ENCODE measurements around the gene CABCOCO1. TPM values are rescaled to one million over a fixed set of nuclear protein-coding genes. Genes with fewer than 3 reads are reported as not detected.

CABCOCO1 gene
- polyA plus RNA-seq, 1 donor: 2.8 TPM

DNA sequence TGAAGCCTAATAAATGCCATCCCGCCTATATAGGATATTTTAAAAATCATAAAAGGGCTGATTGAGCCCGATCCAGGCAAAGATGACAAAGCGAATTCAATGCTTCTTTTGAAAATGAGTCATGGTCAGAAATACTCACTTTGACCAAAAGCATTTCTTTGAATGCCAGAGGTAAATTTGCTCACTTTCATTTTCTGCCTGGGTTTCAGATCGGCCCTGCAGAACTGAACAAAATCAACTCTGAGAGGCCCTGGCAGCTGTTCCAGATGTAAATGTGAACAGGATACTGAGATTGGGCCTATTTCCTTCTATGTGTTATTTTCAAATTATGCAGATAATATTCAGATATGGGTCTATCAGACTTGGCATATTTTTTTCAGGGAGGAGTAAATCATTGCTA, 124.0 kb downstream of the CABCOCO1 start:
- no peak for DNase-seq

DNA sequence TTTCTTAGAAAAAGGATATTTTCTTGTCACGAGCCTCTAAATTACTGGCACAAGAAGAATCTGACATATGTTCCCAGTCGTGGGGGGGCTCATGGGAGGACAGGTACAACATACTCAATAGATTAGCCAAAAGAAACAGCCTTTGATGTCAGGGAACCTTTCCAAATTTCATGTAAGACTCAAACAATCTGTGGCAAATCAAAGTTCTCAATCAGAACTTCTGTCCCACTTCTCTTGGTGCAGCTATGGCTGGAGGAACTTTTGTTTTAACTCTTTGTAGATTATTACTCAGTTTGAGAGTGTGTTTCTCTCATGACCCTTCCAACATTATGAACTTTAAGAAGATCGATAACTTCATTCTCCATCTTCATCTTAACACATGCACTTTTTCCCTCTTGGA, 124.4 kb downstream of the CABCOCO1 start:
- DNase-seq: no peak

DNA sequence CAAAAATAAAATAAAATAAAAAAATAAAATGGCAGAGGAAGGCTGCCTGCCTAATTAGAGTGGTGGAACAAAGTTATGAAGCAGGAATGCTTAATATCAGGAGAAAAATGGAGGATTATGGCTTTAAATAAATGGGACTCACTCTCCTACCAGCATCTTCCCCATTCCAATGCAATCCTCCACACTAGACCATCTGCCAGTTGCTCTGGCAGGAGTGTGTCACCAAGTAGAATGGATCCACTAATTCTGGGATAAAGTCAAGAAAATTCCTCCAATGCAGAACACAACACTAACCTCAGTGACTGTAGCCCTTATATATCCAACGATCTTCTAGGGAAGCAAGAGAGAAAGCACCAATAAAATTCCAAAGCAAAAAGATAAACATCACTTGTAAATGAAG, 126.3 kb downstream of the CABCOCO1 start:
- DNase-seq: no peak

DNA sequence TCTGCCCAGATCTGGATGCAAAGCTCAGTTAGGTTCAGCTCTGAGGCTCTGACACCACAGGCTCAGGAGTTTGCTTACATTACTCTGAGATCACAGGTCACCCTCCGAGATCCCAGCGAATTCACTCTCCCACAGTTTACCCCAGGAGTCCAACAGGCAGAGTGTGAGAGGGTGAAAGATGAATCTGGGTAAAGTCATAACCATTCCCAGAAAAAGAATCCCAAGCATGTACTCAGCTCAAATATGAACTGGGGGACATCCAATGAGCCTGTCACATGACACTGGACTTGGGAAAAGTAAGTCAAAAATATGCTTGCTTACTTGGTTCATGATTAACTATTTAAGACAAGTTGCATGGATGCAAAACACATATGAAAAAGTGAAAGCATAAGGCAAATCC, 128.5 kb downstream of the CABCOCO1 start:
- DNase-seq: no peak

DNA sequence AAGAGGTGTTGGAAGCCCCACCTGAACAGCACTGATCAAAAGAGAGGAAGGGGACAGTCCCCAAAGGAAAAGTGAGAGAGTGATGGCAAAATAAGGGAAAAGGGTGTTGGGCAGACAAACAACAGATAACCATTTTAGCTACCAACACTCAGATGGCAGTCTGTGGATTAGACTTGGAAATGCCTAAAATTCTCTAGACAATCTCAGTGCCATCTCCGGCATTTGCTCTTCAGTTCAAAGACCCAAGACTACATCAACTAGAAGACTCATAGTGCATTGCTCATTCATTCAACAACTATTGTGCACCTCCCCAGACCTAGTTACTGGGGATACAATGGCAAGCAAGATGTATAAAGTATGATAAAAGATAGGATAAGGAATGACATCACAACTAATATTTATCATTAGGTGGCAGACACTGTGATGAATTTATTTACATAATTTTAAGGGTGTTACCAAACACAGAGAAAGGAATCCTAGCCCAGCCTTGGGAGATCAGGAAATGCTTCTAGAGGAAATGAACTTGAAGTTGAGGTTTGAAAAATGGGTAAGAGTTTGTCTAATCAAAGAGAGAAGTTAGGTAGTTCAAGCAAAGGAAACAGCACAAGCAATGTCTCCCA, 129.5 kb downstream of the CABCOCO1 start:
- no peak for DNase-seq

DNA sequence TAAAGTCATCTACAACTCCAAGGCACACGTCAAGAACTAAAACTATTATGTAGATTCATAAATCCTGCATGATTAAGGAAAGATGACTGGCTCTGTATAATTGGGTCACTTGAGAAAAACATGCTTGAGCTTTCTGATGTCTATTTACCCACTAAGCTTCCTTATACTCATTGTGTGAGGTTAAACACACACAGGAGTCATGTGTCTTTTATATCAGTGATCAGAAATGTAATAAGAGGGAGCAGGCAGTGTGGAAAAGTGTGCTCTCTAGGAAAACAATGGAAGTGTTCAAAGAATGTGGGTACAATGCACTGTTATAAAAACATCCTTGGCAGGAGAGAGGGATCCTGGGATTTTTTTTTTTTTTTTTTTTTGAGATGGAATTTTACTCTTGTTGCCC, 130.2 kb downstream of the CABCOCO1 start:
- DNase-seq: no peak

DNA sequence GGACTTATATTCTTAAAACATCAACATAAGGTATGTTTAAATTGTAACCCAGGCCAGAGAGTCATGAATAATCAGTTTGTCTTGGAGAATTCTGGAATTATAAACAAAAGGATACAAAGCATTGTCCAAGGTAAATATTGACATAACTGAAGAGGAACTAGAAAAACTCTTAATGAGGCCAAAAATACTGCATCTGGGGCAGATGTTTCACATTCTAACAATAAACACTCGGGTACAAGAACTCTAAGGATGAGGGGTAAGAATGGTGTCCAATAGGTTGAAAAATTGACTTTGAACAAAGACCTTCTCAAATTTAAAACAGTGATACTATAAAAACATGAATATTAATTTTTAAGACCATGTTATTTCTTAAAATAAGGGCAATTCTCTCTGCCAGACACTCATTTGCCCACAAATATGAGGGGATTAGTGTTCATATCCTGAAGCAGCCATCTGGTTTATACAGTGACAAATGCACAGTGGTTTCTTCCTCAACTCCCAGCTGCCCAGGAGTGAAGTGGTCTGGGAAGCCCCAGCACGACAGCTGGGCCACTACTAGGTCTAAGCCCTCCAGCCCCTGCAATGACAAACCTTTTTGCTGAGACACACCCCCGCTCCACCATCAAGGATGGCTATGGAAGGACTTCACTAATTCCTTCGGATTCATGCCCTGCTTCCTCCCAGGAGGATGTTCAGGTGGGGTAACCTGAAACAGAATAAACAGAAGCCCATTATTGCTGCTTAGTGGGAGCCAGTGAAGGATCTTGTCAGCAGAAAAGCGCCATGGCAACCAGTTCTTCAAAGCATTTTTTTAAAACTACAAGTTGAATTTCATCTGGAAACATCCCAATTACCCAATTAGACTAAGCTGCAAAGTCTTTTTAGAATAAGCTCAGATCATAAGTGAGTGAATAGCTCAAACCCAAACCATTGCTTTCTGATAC, 131.3 kb downstream of the CABCOCO1 start:
- DNase-seq: peak; percentile 40

DNA sequence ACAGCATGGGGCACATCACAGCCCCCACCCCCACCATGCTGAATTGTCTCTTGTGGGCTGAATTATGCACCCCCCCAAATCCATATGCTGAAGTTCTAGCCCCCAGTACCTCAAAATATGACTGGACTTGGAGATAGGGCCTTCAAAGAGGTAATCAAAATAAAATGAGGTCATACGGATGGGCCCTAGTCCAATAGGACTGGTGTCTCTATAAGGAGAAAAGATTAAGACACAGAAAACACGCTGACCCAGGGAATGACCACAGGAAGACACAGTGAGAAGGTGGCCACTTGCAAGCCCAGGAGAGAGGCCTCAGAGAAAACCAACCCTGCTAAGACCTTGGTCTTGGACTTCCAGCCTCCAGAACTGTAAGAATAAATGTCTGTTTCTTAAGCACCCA, 132.4 kb downstream of the CABCOCO1 start:
- no peak for DNase-seq

DNA sequence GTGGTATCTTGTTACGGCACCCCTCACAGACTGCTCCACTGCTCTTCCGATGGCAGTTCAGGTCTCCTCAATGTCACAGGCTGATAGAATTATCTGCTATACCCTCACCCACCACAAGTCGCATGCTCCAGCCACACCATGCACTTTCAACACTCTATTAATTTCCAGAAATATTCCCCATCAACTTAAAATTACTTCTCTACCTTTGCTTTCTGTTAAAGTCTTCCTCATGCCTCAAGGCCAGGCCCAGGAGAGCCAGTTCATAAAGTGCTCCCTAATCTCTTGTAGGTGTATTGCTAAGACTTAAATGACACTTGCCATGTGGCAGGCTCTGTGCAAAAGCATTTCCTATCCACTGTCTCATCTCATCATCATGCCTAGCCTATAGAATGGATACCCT, 132.8 kb downstream of the CABCOCO1 start:
- DNase-seq: no peak

DNA sequence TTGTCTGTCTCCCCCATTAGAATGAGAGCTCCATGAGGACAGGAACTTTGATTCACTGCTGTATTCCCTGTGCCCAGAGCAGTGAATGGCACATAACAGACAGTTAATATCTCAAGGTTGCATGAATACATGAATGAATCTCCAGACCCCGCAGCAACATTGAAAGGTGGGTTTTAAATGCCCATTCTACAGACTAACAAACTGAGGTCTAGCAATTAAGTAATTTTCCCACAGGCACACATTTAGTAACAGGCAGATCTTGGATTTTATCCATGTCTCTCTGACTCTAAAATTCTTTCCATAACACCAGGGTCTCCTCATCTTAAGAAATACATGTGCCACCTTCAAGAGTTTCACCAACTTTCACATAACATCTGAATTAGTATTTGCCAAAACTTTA, 134.1 kb downstream of the CABCOCO1 start:
- DNase-seq: no peak

DNA sequence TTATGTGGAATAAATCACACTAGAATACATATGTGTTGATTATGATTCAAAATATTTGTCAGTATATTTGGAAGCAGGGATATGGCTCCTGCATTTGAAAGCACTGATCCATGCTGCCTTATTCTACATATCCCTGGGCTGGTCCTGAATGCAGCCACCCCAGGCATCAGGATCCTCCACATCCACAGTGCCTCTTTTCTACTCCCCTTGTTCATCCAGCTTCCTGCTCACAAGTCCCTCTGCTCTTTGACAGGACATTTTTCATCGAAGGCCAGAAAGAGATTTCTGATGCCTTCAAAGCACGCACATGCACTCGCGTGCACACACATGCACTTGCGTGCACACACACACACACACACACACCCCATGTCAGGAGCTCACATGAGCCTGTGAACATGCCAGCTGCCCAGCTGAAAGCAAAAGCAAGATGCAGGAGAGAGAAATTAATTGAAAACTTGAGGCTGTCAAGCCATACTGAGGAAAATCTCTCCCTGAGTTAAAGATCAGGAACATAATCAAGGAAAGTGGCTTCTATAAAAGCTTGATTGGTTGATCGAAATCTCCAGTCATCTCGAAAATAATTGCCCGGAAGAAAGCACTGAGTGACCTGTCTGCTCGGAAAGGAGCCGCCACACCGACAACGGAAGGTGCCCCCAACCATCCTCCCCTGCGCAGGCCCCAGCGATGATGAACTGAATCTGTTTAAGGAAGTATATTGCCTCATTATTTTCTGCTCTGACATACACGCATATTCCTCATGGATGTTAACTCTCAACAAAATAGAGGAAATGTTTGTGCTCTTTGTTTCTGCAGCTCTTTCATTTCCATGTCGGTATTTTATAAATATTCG, 134.8 kb downstream of the CABCOCO1 start:
- DNase-seq: no peak

DNA sequence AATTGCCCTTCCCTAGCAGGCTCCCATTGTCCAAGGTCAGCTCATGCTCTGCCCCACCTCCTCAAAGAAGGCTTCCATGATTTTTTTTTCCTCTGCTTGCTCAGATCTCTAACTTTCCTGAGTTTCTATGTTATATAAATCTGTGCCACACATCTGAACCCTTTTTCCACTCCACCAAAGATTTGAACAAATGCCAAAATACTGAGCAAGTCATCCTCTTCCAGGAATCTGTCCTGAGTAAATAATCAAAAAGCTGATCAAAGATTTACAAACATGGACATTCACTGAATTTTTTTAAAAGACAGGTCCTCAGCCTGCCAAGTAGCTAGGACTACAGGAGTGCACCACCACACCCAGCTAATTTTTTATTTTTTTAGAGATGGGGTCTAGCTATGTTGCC, 136.0 kb downstream of the CABCOCO1 start:
- no peak for DNase-seq

DNA sequence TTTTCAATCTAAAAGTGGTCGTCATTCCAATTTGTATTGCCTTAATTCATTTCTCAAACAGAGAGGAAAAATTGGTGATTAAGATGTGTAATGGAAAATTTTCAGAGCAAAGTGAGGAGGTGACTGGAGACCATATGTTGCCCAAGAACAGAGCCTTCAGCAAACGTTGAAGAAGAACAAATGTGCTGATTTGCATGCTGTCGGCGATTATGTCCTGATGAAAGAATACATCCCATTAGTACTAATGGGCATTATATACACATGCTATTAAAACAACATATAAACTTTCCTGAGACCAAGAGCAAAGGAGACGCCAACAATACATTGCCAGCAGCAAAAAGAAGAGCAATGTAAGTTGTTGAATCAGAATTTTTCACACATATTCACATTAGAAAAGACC, 138.8 kb downstream of the CABCOCO1 start:
- DNase-seq: no peak

DNA sequence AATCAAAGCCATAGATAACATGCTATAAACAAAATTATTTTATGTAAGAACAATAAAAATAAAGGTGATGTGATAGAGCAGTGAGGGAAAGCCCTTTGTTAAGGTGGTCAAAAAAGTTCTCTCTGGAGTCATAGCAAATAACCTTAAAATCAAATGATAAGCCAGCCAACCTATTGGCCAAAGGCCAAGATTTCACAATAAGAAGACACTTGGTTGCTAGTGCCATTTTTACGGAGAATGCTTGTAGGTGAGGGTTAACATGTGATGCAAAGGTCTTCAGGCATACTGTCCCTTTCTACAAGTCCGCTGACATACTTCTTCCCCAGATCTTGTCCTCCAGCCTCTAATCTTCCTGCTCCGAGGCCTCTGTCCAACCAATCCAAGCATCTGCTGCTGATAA, 140.5 kb downstream of the CABCOCO1 start:
- no peak for DNase-seq

DNA sequence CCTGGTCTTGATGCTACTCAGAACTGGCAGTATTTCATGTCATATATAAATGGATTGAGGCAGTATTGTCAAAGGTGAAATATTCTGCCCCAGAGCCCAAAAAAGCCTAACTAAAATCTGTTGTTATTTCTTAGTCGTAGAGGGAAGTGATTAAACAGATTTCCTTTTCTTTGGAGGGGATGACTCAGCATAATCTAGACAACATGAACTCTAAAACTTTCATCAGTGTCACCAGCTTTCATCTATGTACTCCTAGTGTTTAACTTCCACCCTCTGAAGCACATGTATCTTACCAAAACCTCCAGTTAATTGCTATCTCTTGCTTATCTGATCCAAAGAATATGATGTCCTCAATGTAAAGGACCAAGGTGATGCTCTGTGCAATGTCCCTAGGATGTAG, 141.7 kb downstream of the CABCOCO1 start:
- DNase-seq: no peak

DNA sequence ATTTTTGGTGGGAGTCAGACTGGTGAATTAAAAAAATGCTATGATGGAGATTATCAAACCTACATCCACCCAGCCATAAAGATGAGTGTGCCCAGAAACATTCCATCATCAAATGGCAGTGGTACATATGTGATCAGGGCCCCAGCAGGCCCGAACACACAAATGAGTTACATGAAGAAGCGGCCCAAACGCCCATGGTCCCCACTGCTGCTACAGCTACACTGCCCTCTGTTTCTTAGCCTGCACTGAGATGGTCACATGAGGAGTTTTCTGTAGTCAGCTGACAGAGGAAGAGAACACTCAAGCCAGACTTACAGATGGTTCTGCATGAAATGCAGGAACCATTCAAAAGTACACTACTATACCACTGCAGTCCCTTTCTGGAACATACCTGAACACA, 142.4 kb downstream of the CABCOCO1 start:
- no peak for DNase-seq

DNA sequence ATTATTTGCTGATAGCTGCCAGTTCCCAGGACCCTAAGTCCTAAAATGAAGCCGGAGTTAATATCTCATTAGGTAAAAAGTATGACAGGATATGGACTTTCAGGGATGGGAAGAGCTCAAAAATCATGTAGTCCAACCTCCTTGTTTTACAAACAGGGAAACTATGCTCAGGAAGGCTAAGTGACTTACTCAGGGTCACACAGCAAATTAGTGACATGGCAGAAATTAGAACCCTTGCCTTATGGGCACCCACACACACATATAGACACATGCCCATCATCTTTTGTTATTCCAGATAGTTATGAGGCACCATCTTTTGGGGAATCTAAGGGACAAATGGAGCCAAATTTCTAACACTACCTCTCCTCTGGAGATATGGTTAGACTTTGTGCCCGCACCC, 147.5 kb downstream of the CABCOCO1 start:
- no peak for DNase-seq

DNA sequence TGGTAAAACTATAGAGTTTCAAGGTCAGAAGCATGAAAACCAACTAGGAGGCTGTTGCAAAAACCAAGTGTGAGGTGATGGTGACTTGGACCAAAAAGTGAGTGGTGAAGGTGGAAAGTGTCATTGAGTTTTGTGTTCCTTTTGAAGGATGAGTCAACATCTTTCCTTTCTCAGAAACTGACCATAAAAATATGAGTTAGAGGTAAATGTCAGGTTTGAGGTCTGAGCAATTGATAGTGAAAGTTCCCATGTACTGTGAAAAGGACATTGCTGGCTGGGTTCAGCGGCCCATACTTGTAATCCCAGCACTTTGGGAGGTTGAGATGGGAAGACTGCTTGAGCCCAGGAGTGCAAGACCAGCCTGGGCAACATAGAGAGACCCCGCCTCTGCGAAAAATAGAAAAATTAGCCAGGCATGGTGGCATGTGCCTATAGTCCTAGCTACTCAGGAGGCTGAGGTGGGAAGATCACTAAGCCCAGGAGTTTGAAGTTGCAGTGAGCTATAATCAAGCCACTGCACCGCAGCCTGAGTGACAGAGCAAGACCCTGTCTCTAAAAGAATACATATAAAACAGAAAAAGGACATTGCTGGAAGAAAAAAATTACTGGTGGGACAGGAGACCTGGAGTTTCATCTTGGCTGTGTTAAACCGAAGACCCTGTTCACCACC, 149.5 kb downstream of the CABCOCO1 start:
- DNase-seq: no peak

DNA sequence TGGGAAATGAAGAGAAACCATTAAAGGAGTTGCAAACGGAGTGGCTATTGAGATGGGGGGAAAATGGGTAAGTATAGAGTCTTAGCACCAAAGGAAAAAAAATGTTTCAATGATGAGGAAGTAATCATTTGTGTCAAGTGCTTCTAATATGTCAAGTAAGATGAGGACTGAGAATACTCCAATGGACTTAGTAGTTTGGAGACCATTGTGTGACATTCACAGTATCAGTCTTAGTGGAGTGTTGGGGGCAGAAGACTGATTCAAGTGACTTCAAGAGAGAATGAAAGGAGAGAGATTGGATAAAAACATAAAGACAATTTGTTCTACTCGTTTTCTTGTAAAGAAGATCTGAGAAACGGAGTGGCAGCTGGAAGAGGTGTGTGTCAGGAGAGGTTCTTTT, 150.2 kb downstream of the CABCOCO1 start:
- no peak for DNase-seq

DNA sequence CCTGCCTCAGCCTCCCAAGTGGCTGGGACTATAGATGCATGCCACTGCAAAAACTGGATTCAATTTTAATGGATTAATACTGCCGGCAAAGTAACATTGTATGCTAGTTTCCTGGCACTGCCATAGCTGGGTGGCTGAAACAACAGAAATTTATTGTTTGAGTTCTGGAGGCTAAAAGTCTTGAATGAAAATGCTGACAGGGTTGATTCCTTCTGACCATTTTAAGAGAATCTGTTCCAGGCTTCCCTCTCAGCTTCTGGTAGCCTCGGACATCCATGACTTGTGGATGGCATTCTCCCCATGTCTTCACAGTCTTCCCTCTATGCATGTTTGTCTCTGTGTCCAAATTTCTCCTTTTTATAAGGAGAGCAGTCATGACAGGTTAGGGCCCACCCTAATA, 151.4 kb downstream of the CABCOCO1 start:
- no peak for DNase-seq

DNA sequence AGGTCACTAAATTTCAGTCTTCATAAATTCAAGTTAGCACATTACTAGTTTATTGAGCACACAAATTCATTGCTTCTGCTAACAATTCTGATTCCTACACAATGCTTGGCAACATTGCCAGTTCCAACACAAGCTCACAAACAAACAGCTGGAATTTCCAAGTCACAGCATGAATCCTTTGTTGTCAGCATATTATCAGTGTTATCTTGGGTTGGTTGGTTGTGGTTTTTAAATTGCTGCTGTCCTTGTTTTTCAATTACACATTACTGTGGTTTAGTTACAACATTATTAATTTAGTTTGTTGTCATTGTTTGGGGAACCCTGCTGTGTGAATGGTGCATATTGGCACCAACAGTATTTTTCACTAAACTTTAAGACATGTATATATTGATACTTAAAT, 152.8 kb downstream of the CABCOCO1 start:
- no peak for DNase-seq
